ENCODE results near the gene ETS2.

The ETS2 gene

GRCh38 chr21:38805328-38806152 lies at the start of gene ETS2:
ETS2 (plus strand) TSS chr21:38805929; CDS start chr21:38810035, 4,106 bp downstream.
- DNase-seq = peak; percentile 75

- no peak for DNase-seq
Measured at GRCh38 chr21:38756746-38757145, 49.0 kb upstream of the ETS2 start.

GRCh38 chr21:38758501-38759214 lies 47.1 kb upstream of the ETS2 start:
- DNase-seq = no peak

GRCh38 chr21:38759413-38759812 lies 46.3 kb upstream of the ETS2 start:
- DNase-seq = no peak

GRCh38 chr21:38760017-38760761 lies 45.5 kb upstream of the ETS2 start:
- no peak for DNase-seq

GRCh38 chr21:38760762-38761155 lies 45.0 kb upstream of the ETS2 start:
- no peak for DNase-seq

- no peak for DNase-seq
Measured at GRCh38 chr21:38761531-38761930, 44.2 kb upstream of the ETS2 start.

- DNase-seq = no peak
Measured at GRCh38 chr21:38765056-38765455, 40.7 kb upstream of the ETS2 start.

GRCh38 chr21:38766987-38767722 lies 38.6 kb upstream of the ETS2 start:
- DNase-seq = peak; percentile 70

- peak; percentile 29 for DNase-seq
Measured at GRCh38 chr21:38768471-38769063, 37.2 kb upstream of the ETS2 start.

- DNase-seq = no peak
Measured at GRCh38 chr21:38769191-38769780, 36.4 kb upstream of the ETS2 start.

GRCh38 chr21:38770660-38771059 lies 35.1 kb upstream of the ETS2 start:
- DNase-seq = no peak

- no peak for DNase-seq
Measured at GRCh38 chr21:38771536-38771935, 34.2 kb upstream of the ETS2 start.

- no peak for DNase-seq
Measured at GRCh38 chr21:38772646-38773045, 33.1 kb upstream of the ETS2 start.

- DNase-seq = no peak
Measured at GRCh38 chr21:38773099-38774061, 32.3 kb upstream of the ETS2 start.

GRCh38 chr21:38774152-38774551 lies 31.6 kb upstream of the ETS2 start:
- no peak for DNase-seq

GRCh38 chr21:38774586-38775285 lies 31.0 kb upstream of the ETS2 start:
- no peak for DNase-seq

GRCh38 chr21:38775733-38776132 lies 30.0 kb upstream of the ETS2 start:
- DNase-seq = no peak

GRCh38 chr21:38777015-38777414 lies 28.7 kb upstream of the ETS2 start:
- no peak for DNase-seq

- peak; percentile 24 for DNase-seq
Measured at GRCh38 chr21:38777531-38777930, 28.2 kb upstream of the ETS2 start.

All from CD4-positive, alpha-beta T cell treated with Interleukin-12 subunit alpha and Interleukin-12 subunit beta, for 1 hour (primary cell).